ENCODE results near the gene CD109.
"Not testable (repeated sequence)": the region's sequence is repeated elsewhere in the genome, so short reads cannot be mapped to it uniquely, and the experiment has no call there.

CD109 gene

GRCh38 chr6:73796881-73797280, 100.9 kb downstream of the CD109 start:
- no peak for DNase-seq

DNA sequence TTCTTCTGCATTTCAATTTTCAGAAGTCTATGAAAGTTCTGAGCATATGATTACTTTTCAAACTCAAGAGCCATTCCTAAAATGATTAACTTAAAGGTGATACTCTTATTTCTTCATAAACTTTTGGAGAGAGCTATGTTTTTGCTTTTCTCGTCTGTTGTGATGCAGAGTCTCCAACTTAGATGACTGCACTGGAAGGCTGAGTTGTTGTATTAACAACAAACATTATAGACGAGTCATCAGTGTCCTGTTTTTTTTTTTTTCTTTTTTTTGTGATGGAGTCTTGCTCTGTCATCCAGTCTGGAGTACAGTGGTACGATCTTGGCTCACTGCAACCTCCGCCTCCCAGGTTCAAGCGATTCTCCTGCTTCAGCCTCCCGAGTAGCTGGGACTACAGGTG, 101.9 kb downstream of the CD109 start:
- no peak for DNase-seq

- DNase-seq = no peak
Observed at GRCh38 chr6:73798592-73798991, 102.6 kb downstream of the CD109 start.

GRCh38 chr6:73800997-73801396, 105.0 kb downstream of the CD109 start:
- no peak for DNase-seq

GRCh38 chr6:73801652-73802268, 105.8 kb downstream of the CD109 start:
- DNase-seq = no peak

DNA sequence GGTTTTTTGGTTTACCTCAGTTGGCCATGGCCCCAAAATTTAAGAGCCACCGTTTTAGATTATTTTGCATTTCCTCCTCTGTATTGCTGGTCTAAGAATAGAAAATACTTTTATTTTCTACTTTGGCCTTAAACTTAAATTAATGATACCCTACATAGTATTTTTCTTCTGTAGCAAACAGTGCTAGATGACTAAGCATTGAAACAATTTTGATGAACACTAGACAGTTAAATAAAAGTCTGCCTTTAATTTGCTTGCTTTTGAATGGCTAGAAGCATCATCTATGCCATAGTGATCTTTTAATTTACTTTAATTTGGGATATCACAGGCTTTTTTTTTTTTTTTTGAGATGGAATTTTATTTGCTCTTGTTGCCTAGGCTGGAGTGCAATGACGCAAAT, 106.4 kb downstream of the CD109 start:
- DNase-seq = no peak

DNA sequence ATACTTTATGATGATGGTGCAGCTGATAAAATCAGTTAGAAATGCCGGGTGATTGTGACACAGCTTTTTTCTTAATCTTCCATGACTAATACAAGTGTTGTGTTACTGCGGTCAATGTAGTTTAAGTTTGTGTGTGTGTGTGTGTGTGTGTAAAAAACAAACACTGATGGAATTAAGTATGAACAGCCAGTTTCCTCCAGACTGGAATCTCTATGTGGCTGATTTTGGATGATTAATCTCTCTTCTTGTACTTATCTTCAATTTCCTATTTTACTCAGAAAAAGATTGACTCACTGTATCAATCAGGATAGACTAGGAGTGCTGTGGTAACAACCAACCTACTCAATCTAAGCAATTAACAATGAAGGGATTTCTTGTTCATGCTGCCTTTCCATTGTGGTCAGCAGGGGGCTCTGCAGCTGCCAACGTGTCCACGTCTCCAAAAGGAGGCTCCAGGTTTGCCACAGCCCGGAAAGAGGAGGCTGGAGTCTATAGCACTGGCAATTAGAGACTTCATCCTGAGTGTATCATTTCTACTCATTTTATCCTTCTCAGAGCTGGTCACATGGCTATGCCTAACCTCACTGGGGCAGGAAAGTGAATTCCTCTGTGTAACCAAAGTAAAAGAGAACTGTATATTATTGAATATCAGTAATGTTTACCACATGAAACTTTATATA, 107.7 kb downstream of the CD109 start:
- peak; percentile 3 to 14 for DNase-seq

- not testable (repeated sequence) for DNase-seq
Observed at GRCh38 chr6:73805221-73805620, 109.2 kb downstream of the CD109 start.

DNA sequence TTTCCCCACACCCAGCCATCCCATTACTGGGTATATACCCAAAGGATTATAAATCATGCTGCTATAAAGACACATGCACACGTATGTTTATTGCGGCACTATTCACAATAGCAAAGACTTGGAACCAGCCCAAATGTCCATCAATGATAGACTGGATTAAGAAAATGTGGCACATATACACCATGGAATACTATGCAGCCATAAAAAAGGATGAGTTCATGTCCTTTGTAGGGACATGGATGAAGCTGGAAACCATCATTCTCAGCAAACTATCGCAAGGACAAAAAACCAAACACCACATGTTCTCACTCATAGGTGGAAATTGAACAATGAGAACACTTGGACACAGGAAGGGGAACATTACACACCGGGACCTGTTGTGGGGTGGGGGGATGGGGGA, 110.0 kb downstream of the CD109 start:
- DNase-seq = not testable (repeated sequence)

DNA sequence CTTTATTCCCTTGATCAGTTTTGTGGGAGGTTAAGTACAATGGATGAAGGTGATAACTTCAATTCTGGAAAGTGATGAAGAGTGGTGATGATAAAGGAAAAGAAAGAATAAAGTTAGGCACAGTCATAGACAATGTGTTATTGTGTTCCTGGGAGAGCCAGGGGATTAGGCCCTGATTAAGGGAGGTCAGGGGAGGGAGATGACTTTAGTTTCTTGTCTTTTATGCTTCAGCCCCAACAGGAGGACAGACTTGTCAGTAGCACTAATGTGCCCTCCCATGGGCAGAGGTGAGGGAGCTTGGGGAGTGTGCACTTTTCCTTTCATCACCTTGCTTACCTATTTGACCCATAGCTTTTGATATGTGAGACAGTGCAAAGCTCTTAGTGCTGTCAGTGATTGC, 115.7 kb downstream of the CD109 start:
- DNase-seq = no peak

DNA sequence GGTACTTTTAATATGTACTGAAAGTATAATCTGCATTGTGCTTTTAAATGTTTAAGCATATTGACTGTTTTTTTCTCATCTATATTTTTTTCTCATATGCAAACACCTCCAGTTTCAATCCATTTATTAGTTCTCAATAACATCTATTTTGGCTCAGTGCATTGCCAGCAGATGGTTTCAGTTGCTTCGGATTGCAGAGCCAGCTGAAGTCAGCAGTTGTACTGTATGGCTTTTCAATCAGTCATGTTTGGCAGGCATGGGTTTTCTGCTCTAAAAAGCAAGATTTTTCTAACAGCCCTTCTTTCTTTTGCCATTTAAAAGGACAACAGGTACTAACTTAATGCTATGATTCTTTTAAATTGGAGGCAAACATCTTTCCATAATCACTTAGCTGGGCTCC, 121.2 kb downstream of the CD109 start:
- DNase-seq = no peak

- DNase-seq = peak; percentile 20 to 41
Observed at GRCh38 chr6:73823046-73823735, 127.2 kb downstream of the CD109 start.

DNA sequence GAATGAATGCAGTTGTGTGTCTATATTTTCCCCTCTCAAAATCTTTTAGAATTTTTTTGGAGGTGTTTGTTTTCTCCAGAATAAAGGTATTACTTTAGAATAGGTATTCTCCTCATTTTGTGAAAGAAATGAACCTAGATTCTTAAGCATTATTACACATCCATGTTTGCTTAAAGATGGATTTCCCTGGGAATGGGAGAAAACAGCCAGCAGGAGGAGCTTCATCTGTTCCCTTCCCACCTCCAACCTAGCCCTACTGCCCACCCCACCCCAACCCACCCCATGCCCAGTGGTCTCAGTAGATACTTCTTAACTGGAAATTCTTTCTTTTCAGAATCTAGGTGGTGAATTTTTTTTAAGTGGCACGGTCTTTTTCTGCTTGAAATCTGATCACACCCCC, 127.8 kb downstream of the CD109 start:
- DNase-seq = peak in 1 of 2 experiments; percentile 7

GRCh38 chr6:73826571-73826970, 130.6 kb downstream of the CD109 start:
- no peak for DNase-seq

DNA sequence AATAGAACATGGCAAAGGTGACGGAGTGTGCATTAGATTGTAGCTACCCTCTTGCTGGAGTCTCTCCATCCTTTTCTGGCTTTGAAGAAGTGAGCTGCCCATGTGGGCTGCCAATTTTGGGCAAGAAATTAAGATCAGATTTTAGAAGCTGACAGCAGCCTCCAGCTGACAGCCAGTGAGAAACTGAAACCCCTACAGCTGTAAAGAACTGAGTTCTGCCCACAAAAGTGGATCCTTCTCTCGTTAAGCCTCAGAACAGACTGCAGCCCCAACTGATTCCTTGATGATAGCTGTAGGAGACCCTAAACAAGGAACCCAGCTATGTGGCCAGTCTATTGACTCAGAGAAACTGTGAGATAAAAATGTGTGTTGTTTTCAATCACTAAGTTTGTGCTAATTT, 134.1 kb downstream of the CD109 start:
- DNase-seq = no peak

DNA sequence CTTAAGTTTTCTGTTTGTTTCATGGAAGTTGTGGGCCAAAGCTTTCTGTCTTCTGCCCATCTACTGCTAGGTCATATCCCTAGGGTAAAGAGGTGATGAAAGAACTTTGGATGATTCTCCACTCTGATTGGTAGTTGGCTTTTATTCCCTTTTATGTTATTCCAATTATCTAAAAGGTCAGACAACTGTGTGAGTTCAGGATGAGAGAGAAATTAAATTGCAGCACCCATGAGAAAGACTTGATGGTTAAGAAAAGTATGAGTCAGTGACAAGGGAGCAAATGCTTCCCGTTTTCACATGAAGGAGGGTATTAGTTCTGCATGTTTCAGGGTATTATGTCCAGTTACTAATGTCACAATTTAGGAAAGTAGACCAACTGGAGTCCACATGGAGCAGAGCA, 136.3 kb downstream of the CD109 start:
- no peak for DNase-seq

GRCh38 chr6:73844696-73845095, 148.7 kb downstream of the CD109 start:
- DNase-seq = not testable (repeated sequence)

- not testable (repeated sequence) for DNase-seq
Observed at GRCh38 chr6:73851048-73851447, 155.0 kb downstream of the CD109 start.

DNA sequence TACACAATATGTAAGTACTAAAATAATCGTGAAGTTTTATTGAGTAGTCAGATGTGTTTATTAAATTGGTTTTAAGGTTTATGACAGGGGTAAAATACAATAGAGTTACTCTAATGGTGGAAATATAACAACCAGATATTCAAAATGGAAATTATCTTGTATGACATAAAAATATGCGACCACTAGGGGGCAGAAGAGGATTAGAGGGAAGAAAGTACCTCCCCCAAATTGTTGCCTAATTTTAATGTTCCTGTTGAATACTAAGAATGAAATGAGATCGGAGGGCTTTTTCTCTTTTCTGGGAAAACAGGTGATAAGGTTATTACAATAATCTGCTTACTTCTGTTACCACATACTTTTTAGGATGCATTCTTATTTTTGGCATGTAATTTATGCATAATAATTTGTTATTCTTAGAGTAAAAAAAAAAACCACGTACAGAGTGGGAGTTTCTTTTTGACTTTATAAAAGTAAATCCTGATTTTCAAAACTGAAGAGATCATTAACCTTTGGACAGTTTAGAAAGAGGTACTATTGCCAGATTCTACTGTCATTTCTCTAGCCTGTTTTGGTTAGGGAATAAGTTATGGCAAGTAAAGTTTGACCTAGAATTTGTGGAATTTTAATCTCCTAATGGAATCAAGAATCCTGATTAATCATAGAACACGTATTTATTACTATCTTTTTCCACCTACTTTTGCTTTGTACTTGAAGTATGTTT, 159.2 kb downstream of the CD109 start:
- DNase-seq = peak; percentile 18 to 32

DNA sequence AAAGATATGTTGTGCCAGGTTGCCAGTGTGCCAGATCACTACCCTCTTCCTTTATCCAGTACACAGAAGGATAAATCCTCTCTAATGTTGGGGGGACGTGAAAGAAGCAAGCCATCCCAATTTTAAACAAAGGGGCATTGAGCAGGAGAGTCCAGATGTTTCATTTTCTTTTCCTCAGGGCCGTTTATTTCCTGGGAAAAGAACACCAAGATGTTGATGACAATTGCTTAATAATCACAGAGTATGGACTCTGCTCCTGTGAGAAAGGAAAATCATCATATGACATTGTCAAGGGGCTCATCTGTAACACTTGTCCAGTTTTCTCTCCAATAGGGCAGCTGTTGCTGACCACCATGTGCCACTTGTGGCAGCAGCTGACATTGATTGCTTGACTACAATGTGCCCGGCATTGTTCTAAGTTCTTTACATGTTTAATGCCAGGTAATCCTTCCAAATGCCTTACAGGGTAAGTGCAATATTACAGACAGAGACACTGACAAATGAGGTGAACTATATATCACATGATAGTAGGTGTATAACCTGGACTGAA, 161.4 kb downstream of the CD109 start:
- DNase-seq = no peak

- no peak for DNase-seq
Observed at GRCh38 chr6:73858376-73858775, 162.4 kb downstream of the CD109 start.

DNA sequence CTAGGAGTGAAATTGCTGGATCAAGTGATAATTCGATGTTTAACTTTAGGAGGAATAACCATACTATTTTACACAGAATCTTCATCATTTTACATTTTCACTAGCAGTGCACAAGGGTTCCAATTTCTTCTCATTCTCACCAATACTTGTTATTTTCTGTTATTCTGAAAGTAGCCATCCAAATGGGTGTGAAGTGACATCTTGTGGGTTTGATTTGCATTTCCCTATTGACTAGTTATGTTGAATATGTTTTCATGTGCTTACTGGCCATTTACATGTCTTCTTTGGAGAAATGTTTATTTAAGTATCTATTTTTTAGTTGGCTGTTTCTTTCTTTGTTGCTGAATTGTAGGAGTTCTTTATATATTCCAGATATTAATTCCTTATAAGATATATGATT, 164.3 kb downstream of the CD109 start:
- no peak for DNase-seq

GRCh38 chr6:73866305-73866704, 170.3 kb downstream of the CD109 start:
- no peak for DNase-seq

All from NCI-H187 (cell line).